Measurements from ENCODE around the gene EFL1. TPM values are rescaled to one million over a fixed set of nuclear protein-coding genes. Genes with fewer than 3 reads are reported as not detected.
A peak's percentile ranks its signal among the peaks of the same experiment; 100 is the strongest.
"Not testable (repeated sequence)": the region's sequence is repeated elsewhere in the genome, so short reads cannot be mapped to it uniquely, and the experiment has no call there.

Gene EFL1
- total RNA-seq, 4 donors from 2014 or later: 35.0 to 57.9 (median 46.5) TPM

GRCh38 chr15:82228750-82229149, 33.8 kb downstream of the EFL1 start:
- 85 to 86% methylated on average over 1 of the region's 1 CpG for WGBS, 2 donors (ENCODE audit: low coverage in 1 of 2)
- intact Hi-C loops (cut with DNase I; ENCODE audit: low total_unique reads): no loop called here
- no peak overlapping the region for H3K4me3 ChIP-seq
- no peak for TF ChIP-seq POLR2AphosphoS5 (IDR thresholded peaks at IDR 0.05)
- no peak for TF ChIP-seq CTCF (IDR thresholded peaks at IDR 0.05)
- in situ Hi-C loops (cut with MboI; ENCODE audit: low pct_ligation_motif_present in 1 of 4, low pct_unique_long_range_greater_than_20kb in 1 of 4, low sequenced_read_pairs in 3 of 4): no loop called here
- DNase-seq: no peak
- H3K27ac ChIP-seq: no peak overlapping the region
- peaks cover 0 to 21% (median 13%) of the 10 kb centered on the region in 4 donors for H3K4me1 ChIP-seq
- no peaks in the 10 kb centered on the region for H3K9me3 ChIP-seq
- H3K27me3 ChIP-seq: no peaks in the 10 kb centered on the region
- peaks cover 0 to 27% (median 6%) of the 10 kb centered on the region in 4 donors for H3K36me3 ChIP-seq

- H3K27me3 ChIP-seq; H3K27ac ChIP-seq; in situ Hi-C loops (cut with MboI; ENCODE audit: low pct_ligation_motif_present in 1 of 4, low pct_unique_long_range_greater_than_20kb in 1 of 4, low sequenced_read_pairs in 3 of 4); H3K4me1 ChIP-seq; H3K4me3 ChIP-seq; intact Hi-C loops (cut with DNase I; ENCODE audit: low total_unique reads); H3K9me3 ChIP-seq; H3K36me3 ChIP-seq: not testable (repeated sequence)
- peak; percentile 44 for DNase-seq
- WGBS, 2 donors (ENCODE audit: low coverage in 1 of 2): 59 to 68% methylated on average over 2 of the region's 2 CpGs
- TF ChIP-seq CTCF (IDR thresholded peaks at IDR 0.05): peak in 4 of 5 experiments; percentile 6 to 29 (median 26)
Observed at GRCh38 chr15:82221535-82221934, 41.0 kb downstream of the EFL1 start.

- WGBS, 2 donors (ENCODE audit: low coverage in 1 of 2): 65 to 100% methylated on average over 2 of the region's 2 CpGs
- H3K9me3 ChIP-seq; intact Hi-C loops (cut with DNase I; ENCODE audit: low total_unique reads); H3K27me3 ChIP-seq; H3K36me3 ChIP-seq; H3K4me1 ChIP-seq; H3K27ac ChIP-seq; H3K4me3 ChIP-seq; in situ Hi-C loops (cut with MboI; ENCODE audit: low pct_ligation_motif_present in 1 of 4, low pct_unique_long_range_greater_than_20kb in 1 of 4, low sequenced_read_pairs in 3 of 4); DNase-seq: not testable (repeated sequence)
Observed at GRCh38 chr15:82216092-82216491, 46.4 kb downstream of the EFL1 start.

- DNase-seq; intact Hi-C loops (cut with DNase I; ENCODE audit: low total_unique reads); in situ Hi-C loops (cut with MboI; ENCODE audit: low pct_ligation_motif_present in 1 of 4, low pct_unique_long_range_greater_than_20kb in 1 of 4, low sequenced_read_pairs in 3 of 4); H3K27ac ChIP-seq; H3K27me3 ChIP-seq; H3K9me3 ChIP-seq; H3K4me3 ChIP-seq; H3K4me1 ChIP-seq; H3K36me3 ChIP-seq: not testable (repeated sequence)
Observed at GRCh38 chr15:82212201-82212600, 50.3 kb downstream of the EFL1 start.

GRCh38 chr15:82210066-82210597, 52.4 kb downstream of the EFL1 start:
- H3K9me3 ChIP-seq; in situ Hi-C loops (cut with MboI; ENCODE audit: low pct_ligation_motif_present in 1 of 4, low pct_unique_long_range_greater_than_20kb in 1 of 4, low sequenced_read_pairs in 3 of 4); H3K36me3 ChIP-seq; DNase-seq; H3K4me3 ChIP-seq; H3K27me3 ChIP-seq; H3K4me1 ChIP-seq; intact Hi-C loops (cut with DNase I; ENCODE audit: low total_unique reads): not testable (repeated sequence)
- peak overlapping the region in 1 of 4 donors; percentile 44 for H3K27ac ChIP-seq
- 15 to 45% methylated on average over 1 to 3 of the region's 3 CpGs for WGBS, 2 donors (ENCODE audit: low coverage in 1 of 2)

GRCh38 chr15:82204575-82204974, 58.0 kb downstream of the EFL1 start:
- H3K4me1 ChIP-seq; H3K4me3 ChIP-seq; intact Hi-C loops (cut with DNase I; ENCODE audit: low total_unique reads); H3K27me3 ChIP-seq; H3K9me3 ChIP-seq; H3K27ac ChIP-seq; H3K36me3 ChIP-seq; DNase-seq: not testable (repeated sequence)
- in situ Hi-C loops (cut with MboI; ENCODE audit: low pct_ligation_motif_present in 1 of 4, low pct_unique_long_range_greater_than_20kb in 1 of 4, low sequenced_read_pairs in 3 of 4): loop anchor here in 1 of 4 donors (10.0 kb wide), 1 partner anchor 730 kb away; no protein-coding TSS in a partner anchor
- WGBS, 2 donors (ENCODE audit: low coverage in 1 of 2): 67 to 83% methylated on average over 1 to 2 of the region's 2 CpGs
